Measurements from ENCODE around the gene TMEM179.
"Not testable (repeated sequence)": the region's sequence is repeated elsewhere in the genome, so short reads cannot be mapped to it uniquely, and the experiment has no call there.

TMEM179 gene

GRCh38 chr14:104637546-104638003 is 33.0 kb upstream of the TMEM179 start:
- no peak for FAIRE-seq

- FAIRE-seq: not testable (repeated sequence)
These were observed 32.4 kb upstream of the TMEM179 start for GRCh38 chr14:104636846-104637545.

- no peak for FAIRE-seq
These were observed 31.6 kb upstream of the TMEM179 start for GRCh38 chr14:104636131-104636530.

DNA sequence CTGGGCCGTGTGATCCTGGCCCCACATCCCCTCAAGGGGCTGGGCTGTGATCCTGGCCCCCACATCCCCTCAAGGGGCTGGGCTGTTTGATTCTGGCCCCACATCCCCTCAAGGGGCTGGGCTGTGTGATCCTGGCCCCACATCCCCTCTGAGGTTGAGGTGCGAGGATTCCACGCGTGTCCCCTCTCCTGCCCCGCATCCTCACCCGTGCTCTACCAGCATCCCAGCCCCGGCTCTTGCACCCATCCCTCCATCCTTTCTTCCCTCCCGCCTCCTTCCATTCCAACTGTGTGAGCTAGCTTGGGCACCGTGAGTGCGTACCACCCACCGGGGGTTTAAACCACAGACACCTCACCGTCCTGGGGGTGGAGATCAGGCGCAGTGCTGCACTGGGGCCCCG is 31.1 kb upstream of the TMEM179 start:
- FAIRE-seq: no peak

- FAIRE-seq: no peak
These were observed 30.5 kb upstream of the TMEM179 start for GRCh38 chr14:104634886-104635570.

DNA sequence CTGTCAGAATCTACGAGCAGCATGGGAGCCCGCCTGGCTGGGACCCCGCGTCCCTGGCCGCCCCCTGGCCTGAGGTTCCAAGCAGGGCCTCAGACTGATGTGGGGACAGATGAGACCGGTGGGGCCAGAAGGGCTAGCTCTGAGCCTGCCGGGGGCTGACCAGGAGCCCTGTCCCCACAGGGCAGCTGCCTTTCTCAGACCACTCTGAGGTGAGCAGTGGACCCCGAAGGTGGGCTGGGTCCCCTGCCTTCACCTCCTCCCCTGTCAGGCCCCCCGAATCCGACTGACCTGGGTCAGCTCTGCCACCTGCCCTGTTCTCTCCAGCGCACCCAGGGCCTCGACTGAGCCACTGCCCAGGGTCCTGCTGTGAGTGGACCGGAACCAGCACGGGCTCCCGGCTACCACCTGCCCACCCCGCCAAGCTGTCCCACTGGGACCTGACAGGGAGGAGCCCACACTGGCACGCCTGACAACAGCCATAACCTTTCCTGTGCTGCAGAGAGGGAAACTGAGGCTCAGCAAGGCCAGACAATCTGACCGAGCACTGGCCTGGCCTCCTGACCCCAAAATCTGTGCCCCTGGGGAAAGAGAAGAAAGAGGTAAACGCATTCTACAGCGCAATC is 29.7 kb upstream of the TMEM179 start:
- FAIRE-seq: no peak

GRCh38 chr14:104633276-104634137 is 28.9 kb upstream of the TMEM179 start:
- FAIRE-seq: no peak

DNA sequence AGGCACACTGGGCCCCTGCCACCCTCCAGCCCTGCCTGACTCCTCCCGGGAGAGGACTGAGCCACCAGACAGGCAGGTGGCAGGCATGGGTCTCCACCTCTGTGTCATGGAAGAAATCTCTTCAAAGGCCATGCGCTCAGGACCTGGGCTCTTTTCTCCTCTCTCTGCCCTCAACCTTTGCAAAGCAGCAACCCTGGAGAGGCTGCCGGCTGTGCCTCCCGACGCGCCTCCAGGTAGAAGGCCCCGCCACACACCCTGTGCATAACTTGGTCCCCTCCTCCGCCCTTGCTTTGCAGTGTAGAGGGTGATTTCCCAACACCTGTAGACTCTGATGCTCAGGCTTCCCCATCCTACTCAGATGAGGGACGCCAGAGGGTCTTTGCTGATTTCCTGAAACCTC is 28.2 kb upstream of the TMEM179 start:
- FAIRE-seq: no peak

GRCh38 chr14:104624939-104625338 is 20.4 kb upstream of the TMEM179 start:
- FAIRE-seq: no peak

DNA sequence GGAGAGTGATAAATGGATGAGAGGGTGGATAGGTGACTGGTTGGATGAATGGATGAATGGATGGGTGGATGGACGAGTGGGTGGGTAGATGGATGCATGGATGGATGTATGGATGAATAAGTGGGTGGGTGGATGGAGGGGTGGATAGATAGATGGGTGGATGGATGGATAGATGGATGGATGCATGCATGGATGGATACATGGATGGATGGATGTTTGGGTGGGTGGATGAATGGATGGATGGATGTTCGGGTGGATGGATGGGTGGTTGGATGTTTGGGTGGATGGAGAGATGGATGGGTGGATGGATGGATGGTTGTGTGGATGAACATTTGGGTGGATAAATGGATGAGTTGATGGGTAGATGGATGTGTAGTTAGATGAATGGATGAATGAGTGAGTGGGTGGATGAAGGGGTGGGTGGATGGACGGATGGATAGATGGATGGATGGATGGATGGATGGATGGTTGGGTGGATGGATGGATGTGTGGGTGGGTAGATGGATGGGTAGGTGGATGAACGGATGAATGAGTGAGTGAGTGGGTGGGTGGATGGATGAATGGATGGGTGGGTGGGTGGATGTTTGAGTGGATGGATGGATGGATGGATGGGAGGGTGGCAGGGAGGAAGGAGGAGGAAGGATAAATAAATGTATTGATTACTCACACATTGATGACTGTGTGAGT is 9.7 kb upstream of the TMEM179 start:
- FAIRE-seq: no peak

DNA sequence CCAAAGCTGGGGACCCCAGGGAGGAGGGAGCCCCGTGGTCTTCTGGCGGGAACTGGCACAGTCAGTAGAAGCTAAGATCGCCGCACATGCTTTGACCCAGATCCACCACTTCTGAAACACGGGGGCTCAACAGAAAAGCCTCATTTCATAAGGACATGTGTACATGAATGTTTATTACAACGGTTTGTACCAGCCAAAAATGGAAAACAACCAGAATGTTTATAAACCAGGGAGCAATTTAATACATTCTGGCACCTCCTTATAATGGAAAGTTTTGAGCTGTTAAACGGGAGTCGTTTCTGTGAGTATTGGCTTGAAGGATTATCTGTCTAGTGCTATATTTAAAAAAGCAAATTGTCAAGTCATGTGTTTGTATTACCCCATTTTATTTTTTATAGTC is 7.3 kb upstream of the TMEM179 start:
- FAIRE-seq: no peak

DNA sequence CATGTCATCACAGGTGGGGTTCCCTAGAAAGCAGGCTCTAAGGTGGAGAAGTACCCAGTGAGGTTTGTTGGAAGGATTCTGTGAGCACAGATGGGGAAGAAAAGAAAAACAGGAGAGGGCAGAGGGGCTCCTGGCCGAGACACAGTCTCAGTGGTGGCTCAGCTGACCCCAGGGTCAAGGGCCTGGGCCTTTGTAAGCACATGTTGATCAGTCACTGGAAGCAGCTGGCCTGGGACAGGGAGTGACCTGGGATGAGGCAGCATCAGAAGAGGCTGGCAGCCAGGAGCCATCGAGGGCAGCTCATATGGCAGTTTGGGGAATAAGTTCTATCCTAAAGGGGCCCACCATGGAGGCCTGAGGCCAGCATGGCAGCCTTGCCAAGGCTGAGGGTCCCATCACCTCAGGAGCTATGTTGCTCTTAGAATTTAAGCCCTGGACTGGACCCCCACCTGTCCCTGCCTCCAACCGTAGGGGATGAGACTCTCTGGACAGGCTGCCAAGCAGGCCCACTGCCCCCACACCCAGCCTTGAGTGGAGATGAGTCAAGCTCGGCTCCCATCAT is 6.3 kb upstream of the TMEM179 start:
- FAIRE-seq: no peak

- no peak for FAIRE-seq
These were observed 5.1 kb upstream of the TMEM179 start for GRCh38 chr14:104609666-104610065.

DNA sequence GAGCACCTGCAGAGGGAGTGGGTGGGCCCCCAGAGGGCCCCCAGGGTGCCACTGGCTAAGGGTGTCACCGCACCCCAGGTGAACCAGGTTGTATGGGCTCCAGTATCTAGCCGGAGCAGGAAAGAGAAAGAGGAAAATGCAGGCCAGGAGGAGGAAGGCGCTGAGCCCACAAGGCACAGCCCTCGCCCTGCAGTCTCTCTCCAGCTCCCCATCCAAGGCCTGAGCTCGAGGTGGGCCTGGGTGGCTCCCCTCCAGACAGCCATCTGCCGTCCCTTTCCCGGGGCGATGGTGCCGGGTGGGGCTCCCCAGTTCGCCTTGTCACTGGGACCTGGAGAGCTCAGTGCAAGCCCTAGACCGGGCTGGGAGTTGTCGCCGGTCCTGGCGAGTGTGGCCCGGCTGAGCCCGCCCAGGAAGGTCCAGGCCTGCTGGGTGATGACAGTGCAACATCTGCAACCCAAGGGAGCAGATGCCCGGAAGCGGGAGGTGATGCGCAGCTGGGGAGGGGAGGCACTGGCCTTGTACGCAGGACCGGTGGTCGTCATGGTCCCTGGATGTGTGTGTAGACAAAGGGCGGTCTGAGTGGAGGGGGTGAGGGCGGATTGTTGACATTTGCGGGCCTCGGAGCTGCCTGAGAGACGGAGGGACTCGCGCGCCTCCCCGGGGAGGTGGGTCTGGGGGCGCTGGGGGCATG is 716 bp downstream of the TMEM179 start:
- FAIRE-seq: no peak

- FAIRE-seq: no peak
These were observed 1.6 kb downstream of the TMEM179 start for GRCh38 chr14:104602933-104603325.

GRCh38 chr14:104602315-104602932 is 2.1 kb downstream of the TMEM179 start:
- no peak for FAIRE-seq

DNA sequence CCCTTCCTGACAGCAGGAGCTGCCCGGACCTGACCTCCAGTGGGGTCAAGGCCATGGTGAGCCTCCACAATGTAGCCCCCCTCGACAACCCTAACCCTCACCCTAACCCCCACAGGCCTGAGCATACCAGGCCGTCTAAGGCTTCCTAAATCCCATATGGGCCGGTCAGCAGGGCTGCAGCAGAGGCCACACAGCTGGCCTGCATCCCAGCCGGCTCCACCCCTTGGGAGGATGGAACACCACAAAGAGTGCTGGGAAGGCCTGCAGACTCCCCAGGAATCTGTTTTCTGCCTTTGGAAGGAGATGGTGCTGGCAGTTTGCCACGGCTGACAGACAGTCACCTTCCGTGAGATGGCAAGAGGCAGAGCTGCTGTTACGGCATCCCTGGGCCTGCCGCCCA is 2.8 kb downstream of the TMEM179 start:
- FAIRE-seq: no peak

GRCh38 chr14:104600805-104601204 is 3.8 kb downstream of the TMEM179 start:
- no peak for FAIRE-seq

GRCh38 chr14:104600141-104600643 is 4.4 kb downstream of the TMEM179 start:
- no peak for FAIRE-seq

DNA sequence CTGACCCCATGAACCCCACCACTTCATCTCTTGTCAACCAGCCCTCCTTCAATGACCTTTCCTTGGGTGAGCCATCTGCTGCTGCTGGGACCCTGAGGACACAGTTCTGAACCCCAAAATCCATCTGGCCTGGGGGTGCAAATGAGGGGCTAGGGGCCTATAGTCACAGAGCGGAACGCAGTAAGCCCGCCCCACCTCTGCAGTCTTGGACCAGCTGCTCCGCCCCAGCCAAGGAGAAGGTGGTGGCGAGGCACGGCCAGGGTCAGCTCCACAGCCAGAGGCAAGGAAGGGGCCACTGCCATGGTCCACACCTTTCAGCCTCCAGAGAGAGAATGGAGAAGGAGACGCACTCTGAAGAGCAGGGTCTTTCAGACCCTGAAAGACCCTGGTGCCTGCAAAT is 5.1 kb downstream of the TMEM179 start:
- FAIRE-seq: no peak

- no peak for FAIRE-seq
These were observed 5.7 kb downstream of the TMEM179 start for GRCh38 chr14:104598910-104599273.
